VCaP (cell line): ENCODE results near the gene ACTN4.
A peak's percentile ranks its signal among the peaks of the same experiment; 100 is the strongest.

ENCODE experiments used
- H3K27ac ChIP-seq: fragments of 450-650 bp; 2 replicates; pipeline ENCODE4 v1.5.1; 2017
- CTCF ChIP-seq: fragments of 450-650 bp; conservative IDR thresholded peaks from 2 replicates; pipeline ENCODE4 v1.5.1; 2017; ENCODE audit warnings: mild to moderate bottlenecking, moderate library complexity

ACTN4 gene

GRCh38 chr19:38700902-38701454 lies 53.5 kb downstream of the ACTN4 start:
- no peak overlapping the region for H3K27ac ChIP-seq
- TF ChIP-seq CTCF: no peak

- TF ChIP-seq CTCF: no peak
- H3K27ac ChIP-seq: no peak overlapping the region
Observed at GRCh38 chr19:38701455-38702063, 54.1 kb downstream of the ACTN4 start.

- no peak overlapping the region for H3K27ac ChIP-seq
- no peak for TF ChIP-seq CTCF
Observed at GRCh38 chr19:38702278-38702677, 54.8 kb downstream of the ACTN4 start.

- H3K27ac ChIP-seq: 0 out of 2 replicates have a peak overlapping the region, but pooled peaks have one; percentile 95
Observed at GRCh38 chr19:38703509-38703908, 56.1 kb downstream of the ACTN4 start.

GRCh38 chr19:38704488-38705026 lies 57.1 kb downstream of the ACTN4 start:
- peak overlapping the region; percentile 95 for H3K27ac ChIP-seq
- no peak for TF ChIP-seq CTCF

More at GRCh38 chr19:38703509-38703908, 56.1 kb downstream of the ACTN4 start:
- TF ChIP-seq CTCF: no peak

- peak overlapping the region; percentile 95 for H3K27ac ChIP-seq
Observed at GRCh38 chr19:38705197-38706019, 58.0 kb downstream of the ACTN4 start.

More at GRCh38 chr19:38705197-38706019, 58.0 kb downstream of the ACTN4 start:
- no peak for TF ChIP-seq CTCF
